IMR-90 (cell line): ENCODE measurements around the gene CCDC146. TPM values are rescaled to one million over a fixed set of nuclear protein-coding genes. Genes with fewer than 3 reads are reported as not detected.
"Not testable (repeated sequence)": the region's sequence is repeated elsewhere in the genome, so short reads cannot be mapped to it uniquely, and the experiment has no call there.

Experiments used
- ATAC-seq: fragments of 200-7000 bp; cut with Tn5 transposase; 2 replicates; pipeline ENCODE4 v1.9.1; 2020; ENCODE audit warnings: low read depth, mild to moderate bottlenecking, moderate library complexity
- BruUV-seq: library from RNA; stranded (reverse); fragments of 400-500 nt; replicated peaks from 2 replicates; lab custom pipeline; 2021; lab: Mats Ljungman, UMichigan
- CTCF ChIA-PET: fragments of 300-600 bp; formaldehyde crosslinking; extraction: SDS; loops from one replicate; lab custom pipeline; 2021; ENCODE audit warnings: antibody characterized with exemption; lab: Yijun Ruan, JAX
- POLR2A ChIA-PET: fragments of 300-600 bp; sonication (Branson Sonifier 250); formaldehyde crosslinking; loops from one replicate; lab custom pipeline; 2022; ENCODE audit warnings: antibody characterized with exemption; ENCODE audit not compliant: unreplicated experiment; lab: Charles Lee
- DNase-seq: peaks from one replicate; pipeline ENCODE4 v3.0.0; 2013
- H2AFZ ChIP-seq: replicated peaks from 2 replicates; pipeline ENCODE3; 2013; ENCODE audit warnings: low read length, mild to moderate bottlenecking; ENCODE audit not compliant: poor library complexity
- H2AK5ac ChIP-seq: 2 replicates; pipeline ENCODE4 v1.6.1; 2013; ENCODE audit warnings: low read depth, low read length, inconsistent platforms
- H2AK9ac ChIP-seq: replicated peaks from 2 replicates; pipeline ENCODE3; 2013; ENCODE audit warnings: mild to moderate bottlenecking, low read depth, low read length, moderate library complexity; ENCODE audit not compliant: poor library complexity
- H2BK120ac ChIP-seq: 2 replicates; pipeline ENCODE4 v1.6.1; 2013; ENCODE audit warnings: low read depth, low read length, inconsistent platforms
- H2BK15ac ChIP-seq: 3 replicates; pipeline ENCODE4 v1.6.1; 2013; ENCODE audit warnings: low read depth, low read length, inconsistent platforms
- H2BK20ac ChIP-seq: 2 replicates; pipeline ENCODE4 v1.6.1; 2013; ENCODE audit warnings: low read depth, mild to moderate bottlenecking, inconsistent platforms, low read length, moderate library complexity
- H2BK5ac ChIP-seq: 2 replicates; pipeline ENCODE4 v1.6.1; 2013; ENCODE audit warnings: mild to moderate bottlenecking, low read depth, low read length, inconsistent platforms; ENCODE audit not compliant: poor library complexity, severe bottlenecking
- H3K14ac ChIP-seq: replicated peaks from 2 replicates; pipeline ENCODE4 v1.6.1; 2013; ENCODE audit warnings: low read depth, low read length, inconsistent platforms
- H3K18ac ChIP-seq: 2 replicates; pipeline ENCODE4 v1.6.1; 2013; ENCODE audit warnings: low read depth, low read length, control low read depth
- H3K23ac ChIP-seq: 2 replicates; pipeline ENCODE4 v1.6.1; 2013; ENCODE audit warnings: low read depth, low read length, inconsistent platforms
- H3K27ac ChIP-seq: 2 replicates; pipeline ENCODE4 v1.5.1; 2013; ENCODE audit warnings: mild to moderate bottlenecking, control low read depth, low read length; ENCODE audit not compliant: insufficient read depth
- H3K27me3 ChIP-seq: 2 replicates; pipeline ENCODE4 v1.6.1; 2013; ENCODE audit warnings: low read length; ENCODE audit not compliant: control insufficient read depth, insufficient read depth
- H3K36me3 ChIP-seq: 2 replicates; pipeline ENCODE4 v1.6.1; 2013; ENCODE audit warnings: low read length, mixed read lengths; ENCODE audit not compliant: control insufficient read depth, insufficient read depth
- H3K4ac ChIP-seq: 2 replicates; pipeline ENCODE4 v1.6.1; 2013; ENCODE audit warnings: low read depth, low read length, inconsistent platforms
- H3K4me1 ChIP-seq: 2 replicates; pipeline ENCODE4 v1.6.1; 2013; ENCODE audit warnings: low read length, mixed read lengths; ENCODE audit not compliant: control insufficient read depth, insufficient read depth
- H3K4me2 ChIP-seq: 2 replicates; pipeline ENCODE4 v1.6.1; 2013; ENCODE audit warnings: low read depth, mild to moderate bottlenecking, control low read depth, low read length, moderate library complexity
- H3K4me3 ChIP-seq: 2 replicates; pipeline ENCODE4 v1.5.1; 2013; ENCODE audit warnings: low read depth, mild to moderate bottlenecking, control low read depth, low read length, moderate library complexity; ENCODE audit not compliant: insufficient read depth
- H3K56ac ChIP-seq: 2 replicates; pipeline ENCODE4 v1.6.1; 2013; ENCODE audit warnings: low read length, inconsistent platforms; ENCODE audit not compliant: insufficient read depth; ENCODE audit errors: extremely low read depth
- H3K79me1 ChIP-seq, 2 experiments: 2 replicates each; pipeline ENCODE4 v1.6.1; 2013; ENCODE audit warnings: low read length in 2 of 2, inconsistent platforms in 1 of 2, low read depth in 1 of 2
- H3K9ac ChIP-seq: 2 replicates; pipeline ENCODE4 v1.6.1; 2013; ENCODE audit warnings: low read depth, low read length, control low read depth
- H3K9me1 ChIP-seq: 2 replicates; pipeline ENCODE4 v1.6.1; 2013; ENCODE audit warnings: low read length, inconsistent platforms; ENCODE audit not compliant: insufficient read depth
- H3K9me3 ChIP-seq: 2 replicates; pipeline ENCODE4 v1.6.1; 2013; ENCODE audit warnings: low read length; ENCODE audit not compliant: control insufficient read depth, insufficient read depth
- H4K20me1 ChIP-seq: 2 replicates; pipeline ENCODE4 v1.6.1; 2013; ENCODE audit warnings: low read length, inconsistent platforms; ENCODE audit not compliant: insufficient read depth
- H4K5ac ChIP-seq: 2 replicates; pipeline ENCODE4 v1.6.1; 2013; ENCODE audit warnings: mild to moderate bottlenecking, low read depth, low read length, control low read depth
- H4K8ac ChIP-seq, 2 experiments: 2 replicates each; pipeline ENCODE4 v1.6.1; 2013; ENCODE audit warnings: low read depth in 2 of 2, low read length in 2 of 2, control low read depth in 1 of 2, inconsistent platforms in 1 of 2
- H4K91ac ChIP-seq: 2 replicates; pipeline ENCODE4 v1.6.1; 2013; ENCODE audit warnings: low read depth, low read length, inconsistent platforms; ENCODE audit not compliant: insufficient read depth
- WGBS, 2 experiments: methylation state at CpG; one replicate each; pipeline versions ENCODE4 v1.1.5 to v1.1.7; 2013; ENCODE audit warnings: missing lambda C conversion rate in 2 of 2; ENCODE audit not compliant: insufficient read length in 1 of 2; ENCODE audit errors: extremely low coverage in 2 of 2; 5-methylcytosine and 5-hydroxymethylcytosine counted together
- dilution Hi-C: fragments of 300-500 bp; cut with HindIII; formaldehyde crosslinking; loops from one replicate; pipeline ENCODE4 v1.14.3; 2018; ENCODE audit warnings: low sequenced_read_pairs; ENCODE audit not compliant: unreplicated experiment
- in situ Hi-C: fragments of 300-500 bp; cut with MboI; formaldehyde crosslinking; loops from 3 replicates; pipeline ENCODE4 v1.14.3; 2019; ENCODE audit warnings: low sequenced_read_pairs, inconsistent platforms, mixed read lengths
- intact Hi-C: fragments of 100-400 bp; cut with micrococcal nuclease; formaldehyde crosslinking; loops from 2 replicates; pipeline ENCODE4 v1.10.0; 2022
- polyA plus RNA-seq, 3 experiments: library from polyadenylated mRNA; depleted of rRNA; stranded (reverse); fragments of >200 nt; gene quantifications; 2 replicates each; pipeline ENCODE4 v1.2.3, GENCODE V29; 2012; ENCODE audit warnings: low replicate concordance in 1 of 3
- total RNA-seq: library from RNA; depleted of rRNA; stranded (reverse); fragments of >200 nt; gene quantifications from 2 replicates; pipeline ENCODE4 v1.2.3, GENCODE V29; 2012

The CCDC146 gene
- total and polyA plus RNA-seq, 2 of the 4 experiments (the other 2 are of a cell fraction) = 0.54 to 1.7 TPM

DNA sequence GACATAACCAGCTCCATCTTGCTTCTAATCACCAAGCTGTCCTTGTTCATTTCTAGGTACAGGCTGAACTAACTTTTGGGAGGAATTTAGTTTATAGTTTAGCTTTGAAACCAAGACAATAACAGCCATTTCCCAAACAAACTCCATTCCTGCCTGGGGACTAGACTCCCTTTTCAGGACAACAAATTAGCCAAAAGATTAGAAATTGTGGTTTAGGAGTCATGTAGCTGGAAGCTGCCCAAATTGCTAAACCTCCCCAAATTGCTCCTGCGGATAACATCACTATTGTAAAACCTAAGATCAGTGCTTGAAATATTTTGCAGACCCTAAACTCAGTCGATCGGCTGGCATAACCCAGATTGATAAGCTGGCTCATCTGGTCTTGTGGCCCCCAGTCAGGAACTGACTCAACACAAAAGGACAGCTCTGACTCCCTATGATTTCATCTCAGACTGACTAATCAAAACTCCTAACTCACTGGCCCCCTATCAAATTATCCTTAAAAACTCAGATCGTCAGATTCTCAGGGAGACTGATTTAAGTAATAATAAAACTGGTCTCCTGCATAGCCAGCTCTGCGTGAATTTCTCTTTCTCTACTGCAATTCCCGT lies 47.5 kb upstream of the CCDC146 start:
- H2AK5ac ChIP-seq, H3K14ac ChIP-seq, H3K9me1 ChIP-seq, H4K20me1 ChIP-seq, H3K9me3 ChIP-seq, H2AFZ ChIP-seq, intact Hi-C loops, H2BK15ac ChIP-seq, H3K27ac ChIP-seq, H3K4me1 ChIP-seq, POLR2A ChIA-PET, dilution Hi-C loops, H3K27me3 ChIP-seq, in situ Hi-C loops, H3K23ac ChIP-seq, CTCF ChIA-PET, H3K4me3 ChIP-seq, H3K56ac ChIP-seq, H2AK9ac ChIP-seq, H3K9ac ChIP-seq, BruUV-seq, H3K36me3 ChIP-seq, H3K79me1 ChIP-seq, H3K18ac ChIP-seq, H3K4me2 ChIP-seq, H4K91ac ChIP-seq: not testable (repeated sequence)
- peak; percentile 34; the same call in 1 of the 2 replicates for ATAC-seq
- 0 out of 2 replicates have a peak overlapping the region, but pooled peaks have one; percentile 53 for H2BK20ac ChIP-seq
- WGBS, 2 experiments = no CpG with 5 or more reads among the region's 6 CpGs
- peak; percentile 29 for DNase-seq
- peak overlapping the region; percentile 11; the same call in 1 of the 2 replicates for H3K4ac ChIP-seq
- peak overlapping the region; percentile 72 for H2BK5ac ChIP-seq
- 0 out of 2 replicates have a peak overlapping the region, but pooled peaks have one; percentile 68 for H4K5ac ChIP-seq
- H2BK120ac ChIP-seq = peak overlapping the region; percentile 60
- H4K8ac ChIP-seq = peak overlapping the region in 1 of 2 experiments; percentile 74; a peak in 2 of 4 replicates

DNA sequence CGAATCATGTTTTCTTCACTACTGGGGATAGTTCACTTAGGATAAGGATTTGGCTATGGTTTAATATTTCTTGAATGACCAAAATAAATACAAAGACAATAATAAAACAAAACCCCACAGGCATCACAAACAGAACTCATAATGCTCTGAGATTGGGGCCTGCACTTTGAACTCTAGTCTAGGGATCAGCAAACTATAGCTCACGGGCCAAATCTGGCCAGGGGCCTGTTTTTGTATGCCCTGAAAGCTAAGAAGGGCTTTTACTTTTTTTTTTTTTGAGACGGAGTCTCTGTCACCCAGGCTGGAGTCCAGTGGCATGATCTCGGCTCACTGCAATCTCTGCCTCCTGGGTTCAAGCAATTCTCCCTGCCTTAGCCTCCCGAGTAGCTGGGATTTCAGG lies 45.4 kb upstream of the CCDC146 start:
- H4K20me1 ChIP-seq, H2BK15ac ChIP-seq, H3K4me3 ChIP-seq, H3K4me2 ChIP-seq, H3K36me3 ChIP-seq, H3K27me3 ChIP-seq, H4K8ac ChIP-seq, H2AK9ac ChIP-seq, H3K9ac ChIP-seq, H3K56ac ChIP-seq, DNase-seq, ATAC-seq, POLR2A ChIA-PET, H3K9me1 ChIP-seq, H3K23ac ChIP-seq, dilution Hi-C loops, H3K4me1 ChIP-seq, CTCF ChIA-PET, H4K91ac ChIP-seq, H4K5ac ChIP-seq, intact Hi-C loops, BruUV-seq, H2AK5ac ChIP-seq, in situ Hi-C loops, H3K14ac ChIP-seq, H2BK20ac ChIP-seq, H3K4ac ChIP-seq, H3K27ac ChIP-seq, H3K9me3 ChIP-seq, H2AFZ ChIP-seq, H3K79me1 ChIP-seq: not testable (repeated sequence)
- peak overlapping the region; percentile 2; the same call in 1 of the 2 replicates for H3K18ac ChIP-seq
- peak overlapping the region; percentile 46 for H2BK5ac ChIP-seq
- WGBS, 2 experiments = no CpG with 5 or more reads among the region's 5 CpGs
- 0 out of 2 replicates have a peak overlapping the region, but pooled peaks have one; percentile 32 for H2BK120ac ChIP-seq
